Effector memory CD8-positive, alpha-beta T cell (primary cell): ENCODE results near the gene CTPS2.
A peak's percentile ranks its signal among the peaks of the same experiment; 100 is the strongest.
"Not testable (repeated sequence)": the region's sequence is repeated elsewhere in the genome, so short reads cannot be mapped to it uniquely, and the experiment has no call there.

Experiments used
- ATAC-seq: fragments of 150-1000 bp; cut with Tn5 transposase; replicated peaks from 2 replicates; pipeline ENCODE4 v1.10.0; 2021; ENCODE audit warnings: mild to moderate bottlenecking, moderate library complexity
- DNase-seq, 3 experiments: peaks; one replicate each; pipeline ENCODE4 v3.0.0; 2021
- H3K27ac Mint-ChIP-seq, 2 donors: one replicate each; pipeline ENCODE4 v1.8.0; 2022; ENCODE audit warnings: mild to moderate bottlenecking in 2 of 2, mixed read lengths in 2 of 2, moderate library complexity in 2 of 2
- H3K27me3 Mint-ChIP-seq, 2 donors: one replicate each; pipeline ENCODE4 v1.8.0; 2022; ENCODE audit warnings: mixed read lengths in 2 of 2
- H3K36me3 Mint-ChIP-seq: one replicate; pipeline ENCODE4 v1.8.0; 2022; ENCODE audit warnings: mild to moderate bottlenecking, moderate library complexity, mixed read lengths; ENCODE audit not compliant: insufficient read depth
- H3K4me1 Mint-ChIP-seq, 2 donors: one replicate each; pipeline ENCODE4 v1.8.0; 2022; ENCODE audit warnings: low read depth in 2 of 2, mixed read lengths in 2 of 2
- H3K4me3 Mint-ChIP-seq, 2 donors: one replicate each; pipeline ENCODE4 v1.8.0; 2022; ENCODE audit warnings: mild to moderate bottlenecking in 2 of 2, mixed read lengths in 2 of 2, moderate library complexity in 2 of 2
- H3K9me3 Mint-ChIP-seq, 2 donors: one replicate each; pipeline ENCODE4 v1.8.0; 2022; ENCODE audit warnings: mixed read lengths in 2 of 2

Gene CTPS2

GRCh38 chrX:16726347-16726988 is 14.0 kb upstream of the CTPS2 start:
- H3K4me3 Mint-ChIP-seq, H3K36me3 Mint-ChIP-seq, H3K27ac Mint-ChIP-seq, H3K9me3 Mint-ChIP-seq, DNase-seq, H3K27me3 Mint-ChIP-seq, ATAC-seq: not testable (repeated sequence)
- peaks cover 9 to 15% of the 10 kb centered on the region in 2 donors for H3K4me1 Mint-ChIP-seq

- peak overlapping the region in 1 of 2 donors; percentile 1 for H3K27ac Mint-ChIP-seq
Observed at GRCh38 chrX:16725072-16725471, 12.6 kb upstream of the CTPS2 start.

GRCh38 chrX:16722481-16722880 is 10.0 kb upstream of the CTPS2 start:
- H3K36me3 Mint-ChIP-seq = peaks cover 21% of the 10 kb centered on the region
- H3K9me3 Mint-ChIP-seq = no peaks in the 10 kb centered on the region
- no peak overlapping the region for H3K4me3 Mint-ChIP-seq
- peaks cover 11 to 28% of the 10 kb centered on the region in 2 donors for H3K4me1 Mint-ChIP-seq
- no peaks in the 10 kb centered on the region for H3K27me3 Mint-ChIP-seq
- ATAC-seq (no peak), DNase-seq (no peak)
- peak overlapping the region; percentile 13 to 77 for H3K27ac Mint-ChIP-seq

More at GRCh38 chrX:16725072-16725471, 12.6 kb upstream of the CTPS2 start:
- no peaks in the 10 kb centered on the region for H3K27me3 Mint-ChIP-seq
- peaks cover 9 to 24% of the 10 kb centered on the region in 2 donors for H3K4me1 Mint-ChIP-seq
- no peaks in the 10 kb centered on the region for H3K9me3 Mint-ChIP-seq
- ATAC-seq (no peak), DNase-seq (no peak)
- no peak overlapping the region for H3K4me3 Mint-ChIP-seq
- H3K36me3 Mint-ChIP-seq = peaks cover 9% of the 10 kb centered on the region

GRCh38 chrX:16719334-16720084 is 7.0 kb upstream of the CTPS2 start, which contains the start of gene SYAP1:
TSS of gene SYAP1 (plus strand) at chrX:16719612. CDS start at chrX:16719725, 113 bp downstream.
- no peaks in the 10 kb centered on the region for H3K27me3 Mint-ChIP-seq
- H3K27ac Mint-ChIP-seq = peak within 1 kb of the TSS; percentile 98 to 99
- DNase-seq (peak; percentile 91 to 94 (median 93)), ATAC-seq (peak; percentile 93)
- H3K4me1 Mint-ChIP-seq = peaks cover 6 to 24% of the 10 kb centered on the region in 2 donors
- H3K4me3 Mint-ChIP-seq = peak within 1 kb of the TSS; percentile 90 to 94
- H3K36me3 Mint-ChIP-seq = peaks cover 21% of the 10 kb centered on the region
- no peaks in the 10 kb centered on the region for H3K9me3 Mint-ChIP-seq

GRCh38 chrX:16718824-16719333 is 6.4 kb upstream of the CTPS2 start:
- H3K4me3 Mint-ChIP-seq = peak overlapping the region; percentile 90 to 94
- no peaks in the 10 kb centered on the region for H3K27me3 Mint-ChIP-seq
- ATAC-seq (peak; percentile 5), DNase-seq (no peak)
- H3K9me3 Mint-ChIP-seq = no peaks in the 10 kb centered on the region
- peak overlapping the region; percentile 98 to 99 for H3K27ac Mint-ChIP-seq
- peaks cover 21% of the 10 kb centered on the region for H3K36me3 Mint-ChIP-seq
- H3K4me1 Mint-ChIP-seq = peaks cover 6 to 22% of the 10 kb centered on the region in 2 donors

- peaks cover 2 to 15% of the 10 kb centered on the region in 2 donors for H3K4me1 Mint-ChIP-seq
- H3K4me3 Mint-ChIP-seq, H3K27ac Mint-ChIP-seq, H3K9me3 Mint-ChIP-seq, DNase-seq, H3K27me3 Mint-ChIP-seq, ATAC-seq: not testable (repeated sequence)
- H3K36me3 Mint-ChIP-seq = peaks cover 21% of the 10 kb centered on the region
Observed at GRCh38 chrX:16716451-16716850, 4.0 kb upstream of the CTPS2 start.

GRCh38 chrX:16715638-16716037 is 3.2 kb upstream of the CTPS2 start:
- H3K27me3 Mint-ChIP-seq, H3K27ac Mint-ChIP-seq, DNase-seq, ATAC-seq, H3K4me3 Mint-ChIP-seq, H3K9me3 Mint-ChIP-seq: not testable (repeated sequence)
- peaks cover 5 to 19% of the 10 kb centered on the region in 2 donors for H3K4me1 Mint-ChIP-seq
- peaks cover 18% of the 10 kb centered on the region for H3K36me3 Mint-ChIP-seq

GRCh38 chrX:16714504-16714903 is 2.0 kb upstream of the CTPS2 start:
- peaks cover 7% of the 10 kb centered on the region for H3K36me3 Mint-ChIP-seq
- no peaks in the 10 kb centered on the region for H3K27me3 Mint-ChIP-seq

GRCh38 chrX:16711893-16712547 is 449 bp downstream of the CTPS2 start:
- peak overlapping the region; percentile 86 to 87 for H3K4me3 Mint-ChIP-seq
- ATAC-seq (peak; percentile 48), DNase-seq (no peak)
- H3K36me3 Mint-ChIP-seq = no peaks in the 10 kb centered on the region
- H3K27ac Mint-ChIP-seq = peak overlapping the region; percentile 90 to 91
- H3K9me3 Mint-ChIP-seq = no peaks in the 10 kb centered on the region
- H3K27me3 Mint-ChIP-seq = no peaks in the 10 kb centered on the region
- H3K4me1 Mint-ChIP-seq = peaks cover 4 to 14% of the 10 kb centered on the region in 2 donors

More at GRCh38 chrX:16714504-16714903, 2.0 kb upstream of the CTPS2 start:
- ATAC-seq (no peak), DNase-seq (no peak)
- Mint-ChIP-seq H3K27ac (no peak overlapping the region), H3K4me3 (no peak overlapping the region), H3K4me1 (peaks cover 4 to 15% of the 10 kb centered on the region in 2 donors), H3K9me3 (no peaks in the 10 kb centered on the region)

- Mint-ChIP-seq H3K4me1 (peaks cover 4 to 14% of the 10 kb centered on the region in 2 donors), H3K4me3 (peak overlapping the region; percentile 86 to 87), H3K27me3 (no peaks in the 10 kb centered on the region), H3K27ac (peak overlapping the region; percentile 84 to 90), H3K36me3 (no peaks in the 10 kb centered on the region), H3K9me3 (no peaks in the 10 kb centered on the region)
- no peak for ATAC-seq
- DNase-seq = no peak
Observed at GRCh38 chrX:16711219-16711811, 1.2 kb downstream of the CTPS2 start.

GRCh38 chrX:16708016-16708415 is 4.5 kb downstream of the CTPS2 start:
- ATAC-seq (no peak), DNase-seq (no peak)
- no peak overlapping the region for H3K27ac Mint-ChIP-seq
- H3K27me3 Mint-ChIP-seq = no peaks in the 10 kb centered on the region
- no peaks in the 10 kb centered on the region for H3K36me3 Mint-ChIP-seq
- no peaks in the 10 kb centered on the region for H3K9me3 Mint-ChIP-seq
- no peak overlapping the region for H3K4me3 Mint-ChIP-seq
- peaks cover 4 to 14% of the 10 kb centered on the region in 2 donors for H3K4me1 Mint-ChIP-seq

GRCh38 chrX:16705370-16705769 is 7.1 kb downstream of the CTPS2 start:
- ATAC-seq (no peak), DNase-seq (no peak)
- Mint-ChIP-seq H3K27me3 (no peaks in the 10 kb centered on the region), H3K9me3 (no peaks in the 10 kb centered on the region), H3K36me3 (no peaks in the 10 kb centered on the region), H3K4me1 (peaks cover 0 to 4% of the 10 kb centered on the region in 2 donors), H3K27ac (no peak overlapping the region), H3K4me3 (no peak overlapping the region)
